ENCODE data around the gene PRMT7.

PRMT7 gene

DNA sequence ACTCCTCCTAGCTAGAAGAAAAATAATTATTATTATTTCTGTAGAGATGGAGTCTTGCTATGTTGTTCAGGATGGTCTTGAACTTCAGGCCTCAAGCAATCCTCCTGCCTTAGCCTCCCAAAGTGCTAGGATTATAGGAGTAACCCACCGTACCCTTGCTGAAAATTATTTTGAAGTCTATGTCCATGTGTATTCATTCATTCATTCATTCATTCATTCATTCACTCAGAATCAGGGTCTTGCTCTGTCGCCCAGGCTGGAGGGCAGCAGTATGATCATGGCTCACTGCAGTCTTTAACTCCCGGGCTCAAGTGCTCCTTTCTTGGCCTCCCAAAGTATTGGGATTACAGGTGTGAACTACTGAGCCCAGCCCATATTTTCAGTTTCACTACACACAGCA, 4.2 kb upstream of the PRMT7 start:
- DNase-seq (ENCODE audit: low spot score), result no peak

DNA sequence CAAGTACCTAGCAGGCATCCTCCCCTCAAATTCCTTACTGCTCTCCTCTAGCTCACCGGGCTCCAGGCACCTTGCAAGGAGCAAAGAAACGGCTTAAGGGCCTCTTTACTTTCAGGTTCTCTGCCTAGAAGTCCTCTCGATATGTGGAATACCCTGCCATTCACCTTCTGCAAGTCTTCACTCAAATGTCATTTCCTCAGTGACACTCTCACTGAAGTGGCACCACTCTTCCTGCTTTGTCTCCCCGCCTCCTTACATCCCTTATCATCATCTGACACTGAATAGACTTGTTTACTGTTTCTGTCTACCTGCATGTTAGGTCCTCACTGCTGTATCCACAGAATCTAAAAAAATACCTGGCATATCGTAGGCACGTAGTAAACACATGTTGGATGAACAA, 1.0 kb upstream of the PRMT7 start:
- DNase-seq (ENCODE audit: low spot score), result no peak

DNA sequence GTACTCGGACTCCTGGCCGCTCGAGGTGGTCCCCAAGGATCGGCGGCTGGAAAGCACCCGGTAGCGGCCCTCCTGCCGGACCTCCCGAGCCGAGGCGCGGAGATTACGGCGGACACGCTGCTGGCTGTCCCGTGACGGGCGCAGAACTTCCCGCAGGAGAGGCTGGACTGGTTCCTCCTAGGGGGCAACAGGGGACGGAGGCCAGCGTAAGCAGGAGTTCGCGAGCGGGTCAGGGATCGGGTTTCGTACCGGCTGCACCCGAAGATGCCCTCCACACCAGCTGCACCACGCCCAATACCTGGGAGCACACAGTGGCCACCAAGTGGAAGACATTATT, 414 bp upstream of the PRMT7 start:
- no peak for DNase-seq (ENCODE audit: low spot score)

DNA sequence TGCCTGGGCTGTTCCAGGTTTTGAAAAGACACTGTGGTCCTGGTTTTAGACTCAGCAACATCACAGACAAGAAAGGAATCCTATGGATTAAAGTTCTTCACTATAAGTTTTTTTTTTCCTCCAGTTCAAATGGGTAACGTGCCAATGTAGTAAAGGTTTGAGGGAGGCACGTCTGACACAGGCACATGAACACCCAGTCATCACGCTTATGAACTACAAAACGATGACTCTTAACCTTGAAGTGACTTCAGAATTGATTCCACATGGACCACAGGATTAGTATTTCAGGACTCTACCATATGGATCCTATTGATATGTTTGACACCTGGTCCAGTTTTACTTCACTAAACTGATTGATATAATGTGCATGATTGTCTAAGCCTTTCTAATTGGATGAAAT, 2.3 kb downstream of the PRMT7 start:
- DNase-seq (ENCODE audit: low spot score), result no peak

DNA sequence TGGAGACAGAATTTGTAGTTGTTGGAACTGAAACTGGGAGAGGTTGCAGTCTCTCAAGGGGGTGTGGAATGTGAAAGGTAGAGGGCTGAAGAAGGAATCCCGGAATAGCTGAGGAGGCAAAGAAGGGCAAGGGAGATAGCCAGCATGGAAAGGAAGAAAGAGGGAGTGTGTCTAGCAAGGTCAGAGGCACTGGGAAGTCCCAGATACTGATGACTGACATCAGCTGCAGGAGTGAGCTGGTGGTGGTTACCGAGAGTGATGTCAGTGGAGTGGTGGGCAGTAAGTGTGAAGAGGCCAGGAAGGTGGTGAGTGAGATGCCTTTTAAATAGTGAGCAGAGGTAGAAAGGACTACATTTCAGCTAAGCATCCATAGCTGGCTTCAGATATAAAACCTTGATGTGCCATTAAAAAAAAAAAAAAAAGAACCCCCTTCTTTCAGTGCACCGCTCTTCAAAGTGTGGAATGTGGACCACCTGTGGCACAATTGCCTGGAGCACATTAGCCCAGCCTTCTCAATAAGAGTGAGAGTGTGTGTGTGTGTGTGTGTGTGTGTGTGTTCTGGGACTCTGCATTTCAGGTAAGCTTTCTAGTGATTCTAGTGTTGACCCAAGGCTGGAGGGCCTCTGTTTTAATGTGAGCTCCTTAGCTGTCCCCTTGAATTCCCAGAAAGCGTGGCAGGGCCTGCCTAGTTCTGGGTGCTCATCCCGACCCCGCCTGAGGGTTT, 8.5 kb downstream of the PRMT7 start:
- no peak for DNase-seq (ENCODE audit: low spot score)

DNA sequence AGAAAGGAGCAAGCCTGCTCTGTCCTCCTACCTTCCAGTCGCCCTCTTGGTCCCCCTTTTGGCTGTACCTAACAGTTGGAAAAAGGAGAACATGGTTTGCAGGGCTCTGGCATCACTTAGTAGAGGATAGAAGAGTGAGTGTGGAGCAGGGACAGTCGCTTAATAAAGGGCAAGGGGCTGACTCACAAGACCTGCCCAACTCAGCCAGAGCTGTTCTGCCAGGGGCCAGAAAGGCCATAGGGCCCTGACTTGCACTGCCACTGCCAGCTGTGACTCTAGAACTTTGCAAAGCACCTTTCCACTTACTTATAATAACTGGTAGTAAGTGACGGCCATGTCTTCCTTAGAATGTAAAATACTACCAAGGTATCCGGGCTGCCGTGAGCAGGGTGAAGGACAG, 13.5 kb downstream of the PRMT7 start:
- no peak for DNase-seq (ENCODE audit: low spot score)

DNA sequence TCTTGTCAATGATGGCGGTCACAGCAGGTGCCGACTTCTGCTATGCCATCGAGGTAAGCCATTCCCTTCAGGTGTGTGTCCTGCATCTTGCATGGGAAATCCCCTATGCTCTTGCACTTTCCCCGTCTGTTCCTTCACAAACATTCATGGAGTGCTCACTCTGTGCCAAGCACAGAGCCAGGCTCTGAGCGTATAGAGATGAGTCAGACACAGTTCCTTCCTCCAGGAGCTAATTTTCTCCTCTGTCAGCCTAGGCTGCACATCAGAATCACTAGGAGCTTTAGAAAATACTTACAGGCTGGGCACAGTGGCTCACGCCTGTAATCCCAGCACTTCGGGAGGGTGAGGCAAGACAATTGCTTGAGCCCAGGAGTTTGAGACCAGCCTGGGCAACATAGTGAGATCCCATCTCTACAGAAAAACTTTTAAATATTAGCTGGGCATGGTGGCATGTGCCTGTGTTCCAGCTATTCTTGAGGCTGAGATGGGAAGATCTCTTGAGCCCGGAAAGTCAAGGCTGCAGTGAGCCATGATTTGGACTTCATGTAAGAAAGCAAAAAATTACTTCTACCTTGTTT, 14.1 kb downstream of the PRMT7 start:
- DNase-seq (ENCODE audit: low spot score), result no peak

DNA sequence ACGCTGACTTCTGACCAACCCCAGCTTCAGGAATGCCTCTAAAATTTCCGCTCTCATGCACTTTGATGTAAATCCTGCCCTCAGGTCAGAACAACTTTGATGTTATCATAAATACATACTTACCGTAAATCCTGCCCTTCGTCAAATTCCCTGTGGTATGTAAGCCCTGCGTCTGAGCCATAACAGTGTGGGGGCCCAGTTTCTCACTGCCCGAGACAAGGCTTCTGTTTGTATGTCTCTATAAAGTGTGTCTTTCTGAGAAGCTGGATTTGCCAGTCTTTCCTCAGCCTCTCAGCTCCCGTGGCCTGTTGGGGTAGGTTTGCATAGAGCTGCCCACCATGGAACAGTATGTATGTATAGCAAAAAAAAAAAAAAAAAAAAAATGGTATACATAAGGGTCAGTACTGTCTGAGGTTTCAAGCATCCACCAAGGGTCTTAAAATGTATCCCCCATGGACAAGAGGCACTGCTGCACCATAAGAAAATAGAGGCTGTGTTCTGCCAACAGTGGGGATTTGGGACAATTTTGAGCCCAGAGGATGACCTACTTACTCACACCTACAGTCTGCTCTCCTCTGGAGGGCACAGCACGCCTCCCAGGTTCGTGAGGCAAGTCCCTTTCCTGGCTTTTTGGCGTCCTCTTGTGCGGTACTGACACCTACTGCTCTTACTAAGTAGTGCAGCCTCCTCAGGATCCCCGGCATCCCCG, 17.5 kb downstream of the PRMT7 start:
- DNase-seq (ENCODE audit: low spot score), result peak; percentile 94

DNA sequence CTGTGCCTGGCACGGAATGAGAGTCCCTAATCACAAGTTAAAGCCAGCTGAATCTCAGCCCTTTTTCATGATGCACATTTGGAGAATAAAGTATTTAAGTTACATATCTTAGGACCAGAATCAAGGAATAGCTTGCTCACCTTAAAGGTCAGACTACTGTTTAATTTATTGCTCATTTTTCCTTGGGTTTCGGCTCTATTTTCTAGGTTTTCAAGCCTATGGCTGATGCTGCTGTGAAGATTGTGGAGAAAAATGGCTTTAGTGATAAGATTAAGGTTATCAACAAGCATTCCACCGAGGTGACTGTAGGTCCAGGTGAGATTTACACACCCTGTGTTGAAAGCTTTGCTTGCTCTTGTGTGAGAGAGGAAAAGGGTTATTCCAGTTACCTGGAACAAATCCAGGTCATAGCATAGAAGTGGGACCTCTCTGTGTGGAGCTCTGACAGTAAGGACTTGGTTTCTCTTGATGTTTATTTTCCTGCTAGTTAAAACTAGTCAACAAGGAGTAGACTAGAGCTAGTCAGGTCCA, 18.1 kb downstream of the PRMT7 start:
- no peak for DNase-seq (ENCODE audit: low spot score)

DNA sequence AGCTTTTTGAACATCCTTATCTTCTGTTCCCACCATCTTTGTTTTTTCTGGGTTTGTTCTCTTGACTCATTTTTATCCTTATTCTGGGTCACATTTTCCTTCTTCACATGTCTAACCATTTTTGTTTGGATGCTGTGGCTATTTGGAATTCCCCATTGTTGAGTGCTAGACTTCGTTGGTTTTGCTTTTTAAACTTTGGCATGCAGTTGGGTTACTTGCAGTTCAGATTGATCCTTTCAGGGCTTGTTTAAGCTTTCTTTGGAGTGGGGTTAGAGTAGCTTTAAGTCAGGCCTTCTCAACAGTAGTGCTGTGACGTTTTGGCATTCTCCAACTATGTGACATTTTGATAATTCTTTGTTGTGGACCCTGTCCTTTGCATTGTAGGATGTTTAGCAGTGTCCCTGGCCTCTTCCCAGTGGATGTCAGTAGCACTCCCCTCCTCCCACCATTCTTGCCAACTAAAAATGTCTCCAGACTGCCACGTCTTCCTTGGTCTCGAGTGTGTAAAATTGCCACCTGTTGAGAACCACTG, 21.1 kb downstream of the PRMT7 start:
- DNase-seq (ENCODE audit: low spot score), result no peak

DNA sequence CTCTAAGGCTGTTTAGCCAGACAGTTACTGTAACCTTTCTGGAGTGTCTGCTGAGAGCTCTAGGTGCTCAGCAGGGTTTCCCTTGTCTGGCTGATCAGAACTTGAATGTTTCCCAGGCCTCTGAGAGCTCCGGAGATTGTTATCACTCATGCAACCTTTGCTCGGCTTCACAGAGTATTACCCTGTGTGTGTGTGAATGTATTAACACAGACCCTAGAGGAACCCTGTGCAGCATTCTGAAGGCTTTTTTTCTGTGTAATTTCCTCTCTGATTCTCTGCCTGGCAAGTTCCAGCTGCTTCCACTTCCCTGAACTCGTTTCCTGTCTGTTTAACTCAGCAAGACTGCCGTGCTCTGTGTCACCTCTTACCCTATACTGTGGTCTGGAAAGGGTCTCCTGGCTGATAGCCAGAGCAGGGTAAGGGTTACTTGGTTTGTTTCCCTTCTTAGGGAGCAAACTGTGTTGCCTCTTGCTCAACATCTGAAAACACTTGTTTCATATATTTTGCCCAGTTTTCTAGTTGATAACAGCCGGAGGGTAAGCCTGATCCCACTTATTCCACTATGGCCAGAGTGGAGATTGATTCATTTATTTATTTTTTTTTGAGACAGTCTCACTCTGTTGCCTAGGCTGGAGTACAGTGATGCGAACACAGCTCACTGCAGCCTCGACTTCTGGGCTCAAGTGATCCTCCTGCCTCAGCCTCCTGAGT, 21.7 kb downstream of the PRMT7 start:
- peak; percentile 72 for DNase-seq (ENCODE audit: low spot score)

DNA sequence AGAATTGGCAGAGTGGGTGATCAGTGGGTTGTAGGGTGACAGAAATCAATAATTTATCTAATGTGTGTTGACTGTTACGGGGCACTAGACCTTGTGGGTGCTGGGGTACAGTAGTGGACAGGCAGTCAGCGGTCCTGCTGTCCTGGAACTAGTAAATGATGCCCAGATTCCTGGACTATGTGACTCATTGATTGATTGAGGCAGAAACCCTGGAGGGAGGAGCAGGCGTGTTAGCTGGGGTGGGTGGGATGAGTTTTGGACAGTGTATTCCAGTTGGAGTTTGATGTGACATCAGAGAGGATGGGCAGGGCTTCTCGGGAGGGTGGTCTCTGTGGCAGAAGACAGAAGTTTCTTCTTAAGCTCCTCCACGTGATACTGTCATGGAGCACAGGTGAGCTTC, 24.4 kb downstream of the PRMT7 start:
- no peak for DNase-seq (ENCODE audit: low spot score)

DNA sequence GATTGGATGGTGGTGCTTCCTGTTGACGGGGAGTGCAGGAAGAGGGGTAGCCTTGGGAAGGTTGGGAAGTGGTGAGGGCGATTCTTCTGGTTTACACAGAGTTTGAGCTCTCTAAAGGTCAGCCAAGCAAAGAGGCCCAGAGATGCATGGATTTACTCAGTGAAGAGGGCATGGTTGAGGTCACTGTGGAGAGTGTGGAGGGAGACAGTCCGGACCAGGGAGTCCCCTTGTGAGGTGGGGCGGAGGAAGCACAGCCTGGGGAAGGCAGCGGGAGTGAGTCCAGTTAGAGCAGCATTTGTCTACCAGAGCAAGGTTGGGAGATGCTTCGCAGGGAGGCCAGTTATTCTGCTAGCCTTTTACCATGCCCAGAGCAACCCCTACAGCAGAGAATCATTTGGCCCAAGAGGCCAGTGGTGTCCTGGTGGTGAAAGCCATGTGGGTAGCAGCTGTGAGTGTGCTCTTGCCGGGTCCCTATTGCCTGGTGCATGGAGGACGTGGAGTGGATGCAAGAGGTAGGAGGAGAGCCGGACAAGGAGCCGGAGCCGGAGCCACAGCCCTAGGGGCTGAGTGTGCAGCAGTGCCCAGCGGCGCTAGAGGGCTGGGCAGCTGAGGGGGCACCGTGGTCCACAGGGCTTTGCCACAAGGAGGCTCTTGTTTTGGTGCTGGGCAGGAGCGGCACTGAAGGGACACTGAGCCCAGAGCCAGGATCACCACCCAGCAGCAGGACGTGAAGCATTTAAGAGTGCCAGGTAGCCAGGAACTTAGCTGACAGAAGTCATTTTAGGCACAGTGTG, 27.7 kb downstream of the PRMT7 start:
- DNase-seq (ENCODE audit: low spot score), result no peak

DNA sequence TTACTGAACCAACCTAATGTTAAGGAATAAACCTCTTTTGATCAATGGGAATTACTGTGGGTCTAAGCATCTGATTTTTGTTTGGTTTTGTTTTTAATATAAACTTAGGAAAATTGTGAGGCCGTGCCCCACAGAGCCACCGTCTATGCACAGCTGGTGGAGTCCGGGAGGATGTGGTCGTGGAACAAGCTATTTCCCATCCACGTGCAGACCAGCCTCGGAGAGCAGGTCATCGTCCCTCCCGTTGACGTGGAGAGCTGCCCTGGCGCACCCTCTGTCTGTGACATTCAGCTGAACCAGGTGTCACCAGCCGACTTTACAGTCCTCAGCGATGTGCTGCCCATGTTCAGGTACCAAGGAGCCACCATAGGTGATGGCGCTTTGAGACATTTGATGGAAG, 28.4 kb downstream of the PRMT7 start:
- no peak for DNase-seq (ENCODE audit: low spot score)

DNA sequence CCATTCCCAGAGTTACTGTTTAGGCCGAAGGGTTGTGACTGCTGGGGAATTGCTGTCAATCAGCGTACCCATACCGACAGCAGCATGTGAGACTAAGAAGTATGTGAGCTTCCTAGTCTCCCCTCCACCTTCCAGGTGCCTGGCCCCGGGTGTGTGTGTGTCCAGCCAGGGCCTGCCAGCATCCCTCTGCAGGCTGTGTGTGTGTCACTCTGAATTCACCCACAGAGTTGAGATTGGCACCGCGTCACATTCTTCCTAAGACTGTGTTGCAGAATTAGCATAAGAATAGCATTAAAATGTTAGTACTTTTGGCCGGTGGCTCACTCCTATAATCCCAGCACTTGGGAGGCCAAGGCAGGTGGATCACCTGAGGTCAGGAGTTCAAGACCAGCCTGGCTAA, 31.8 kb downstream of the PRMT7 start:
- no peak for DNase-seq (ENCODE audit: low spot score)

DNA sequence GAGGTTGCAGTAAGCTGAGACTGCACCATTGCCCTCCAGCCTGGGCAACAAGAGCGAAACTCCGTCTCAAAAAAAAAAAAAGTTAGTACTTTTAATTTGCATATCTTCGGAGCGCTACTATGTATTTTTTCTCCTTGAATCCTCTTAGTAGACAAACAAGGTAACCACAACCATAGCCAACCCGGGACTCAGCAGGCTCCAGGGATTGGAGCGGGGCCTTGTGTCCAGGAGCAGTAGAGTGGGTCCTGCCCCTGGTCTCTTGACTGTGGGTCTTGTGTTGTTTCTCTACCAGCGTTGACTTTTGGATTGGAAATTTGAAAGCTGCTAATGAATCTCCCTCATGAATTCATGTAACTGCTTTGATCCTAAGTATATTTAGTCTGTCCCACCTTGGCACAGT, 32.3 kb downstream of the PRMT7 start:
- no peak for DNase-seq (ENCODE audit: low spot score)

DNA sequence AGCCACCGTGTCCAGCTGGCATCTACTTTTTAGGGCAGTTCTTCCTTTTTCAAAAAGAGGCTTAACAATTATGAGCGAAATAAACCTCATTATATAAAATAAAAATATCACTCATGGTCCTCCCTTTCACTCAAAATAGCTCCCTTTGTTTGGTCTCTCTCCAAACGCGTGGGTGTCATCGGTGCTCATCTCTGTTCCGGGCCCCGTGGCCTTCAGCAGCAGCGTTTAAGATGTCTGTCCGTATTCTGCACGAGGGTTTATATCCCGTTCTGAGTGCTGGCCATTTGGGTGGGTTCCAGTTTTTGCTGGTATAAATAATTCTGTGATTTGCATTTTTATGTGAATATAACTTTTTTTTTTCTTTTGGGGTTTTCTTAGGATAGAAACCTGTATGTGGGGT, 33.4 kb downstream of the PRMT7 start:
- no peak for DNase-seq (ENCODE audit: low spot score)

DNA sequence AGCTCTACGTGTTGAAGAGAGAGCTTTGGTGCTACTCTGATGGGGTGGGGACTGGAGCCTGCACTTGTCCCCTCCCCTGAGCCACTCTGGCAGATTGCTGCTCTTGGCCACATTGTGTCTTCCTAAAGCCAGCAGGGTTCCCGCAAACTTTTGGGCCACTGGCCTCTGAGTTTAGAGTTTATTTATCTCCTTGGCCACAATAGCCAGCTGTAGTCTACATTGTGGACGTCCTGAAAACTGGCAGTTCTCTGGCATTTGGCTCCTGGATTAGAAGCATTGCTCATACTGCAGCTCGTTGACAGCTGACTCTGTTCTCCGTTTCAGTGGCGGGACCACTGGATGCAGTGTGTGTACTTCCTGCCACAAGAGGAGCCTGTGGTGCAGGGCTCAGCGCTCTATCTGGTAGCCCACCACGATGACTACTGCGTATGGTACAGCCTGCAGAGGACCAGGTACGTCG, 34.6 kb downstream of the PRMT7 start:
- no peak for DNase-seq (ENCODE audit: low spot score)

DNA sequence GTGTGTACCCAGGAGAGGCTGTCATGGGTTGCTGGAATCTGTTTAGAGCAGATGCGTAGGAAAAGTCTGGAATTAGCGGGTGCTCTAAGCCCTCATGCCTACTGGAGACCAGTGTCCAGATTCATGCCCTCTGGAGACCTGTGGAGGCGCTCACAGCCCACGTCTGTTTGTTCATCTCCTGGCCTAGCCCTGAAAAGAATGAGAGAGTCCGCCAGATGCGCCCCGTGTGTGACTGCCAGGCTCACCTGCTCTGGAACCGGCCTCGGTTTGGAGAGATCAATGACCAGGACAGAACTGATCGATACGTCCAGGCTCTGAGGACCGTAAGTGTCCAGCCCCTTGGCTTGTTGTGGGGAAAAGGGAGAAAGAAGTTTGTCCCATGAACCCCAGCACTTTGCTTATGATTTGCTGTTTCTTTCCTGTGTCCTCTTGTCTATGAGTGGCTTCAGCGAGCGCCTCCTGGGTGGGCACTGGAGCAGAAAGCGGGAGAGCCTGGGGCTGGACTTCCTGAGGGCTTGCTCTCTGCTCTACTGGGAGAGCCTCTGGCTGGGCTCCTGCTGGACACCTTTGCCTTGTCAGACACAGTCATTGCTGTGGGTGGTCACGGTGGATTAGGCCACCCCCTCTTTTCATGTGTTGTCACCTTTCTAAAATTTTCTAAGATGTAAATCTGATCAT, 35.3 kb downstream of the PRMT7 start:
- no peak for DNase-seq (ENCODE audit: low spot score)

DNA sequence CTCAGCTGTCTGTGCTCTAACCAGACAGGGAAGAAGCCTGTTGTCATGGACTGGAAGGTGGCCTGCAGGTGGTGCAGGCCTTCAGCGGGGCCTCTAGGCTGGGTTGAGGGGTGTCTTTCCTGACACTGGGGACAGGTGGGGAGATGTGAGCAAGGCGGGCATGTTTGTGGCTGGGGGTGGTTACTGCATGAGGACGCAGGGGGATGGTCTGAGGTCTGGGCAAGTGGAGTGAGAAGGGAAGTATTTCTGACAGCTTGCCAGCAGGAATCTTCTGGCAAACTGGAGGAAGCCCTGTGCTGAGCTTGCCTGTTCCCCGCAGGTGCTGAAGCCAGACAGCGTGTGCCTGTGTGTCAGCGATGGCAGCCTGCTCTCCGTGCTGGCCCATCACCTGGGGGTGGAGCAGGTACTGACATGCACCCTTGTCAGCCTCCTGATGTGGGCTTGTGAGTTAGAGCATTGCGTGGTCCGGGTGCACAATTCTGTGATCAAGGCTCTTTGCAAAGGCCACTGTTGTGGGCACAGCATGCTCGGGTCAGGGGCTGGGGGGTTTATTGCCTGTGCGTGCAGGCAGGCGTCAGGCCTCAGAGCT, 36.2 kb downstream of the PRMT7 start:
- DNase-seq (ENCODE audit: low spot score), result no peak

DNA sequence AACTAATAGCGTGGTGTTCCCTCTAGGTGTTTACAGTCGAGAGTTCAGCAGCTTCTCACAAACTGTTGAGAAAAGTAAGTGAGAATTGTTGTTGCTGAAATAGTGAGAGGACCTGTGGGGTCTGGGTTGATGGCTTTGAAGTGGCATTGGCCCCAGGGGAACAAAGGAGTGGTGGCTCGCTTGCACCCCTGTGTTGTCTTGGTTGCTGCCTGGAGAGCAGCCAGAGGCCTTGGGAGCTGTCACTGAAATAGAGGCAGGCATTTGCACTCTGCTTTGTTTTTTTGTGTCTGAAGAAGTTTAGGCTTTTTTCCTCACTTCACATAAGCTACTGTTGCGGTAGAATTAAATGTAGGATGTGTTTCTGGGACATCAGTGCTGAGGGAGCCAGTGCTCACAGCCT, 36.8 kb downstream of the PRMT7 start:
- no peak for DNase-seq (ENCODE audit: low spot score)
